Lung (tissue), 12 donors: ENCODE measurements around the gene CRKL. TPM values are rescaled to one million over a fixed set of nuclear protein-coding genes. Genes with fewer than 3 reads are reported as not detected.

Experiments
- ATAC-seq: fragments of 200-7000 bp; cut with Tn5 transposase; one replicate; pipeline ENCODE4 v1.9.1; 2020; ENCODE audit warnings: moderate number of reproducible peaks; ENCODE audit not compliant: insufficient read depth, low FRiP score
- DNase-seq, 3 donors: peaks; one replicate each; pipeline ENCODE4 v3.0.0-alpha.2; 2013 to 2017
- H3K27ac ChIP-seq, 2 donors: one replicate each; pipeline ENCODE4 v1.5.1; 2013; ENCODE audit warnings: mild to moderate bottlenecking in 2 of 2, moderate library complexity in 2 of 2, control low read depth in 1 of 2, inconsistent platforms in 1 of 2, low read depth in 1 of 2, low read length in 1 of 2
- H3K27me3 ChIP-seq, 3 donors: one replicate each; pipeline ENCODE4 v1.5.1; 2013; ENCODE audit warnings: low read length in 2 of 3; ENCODE audit not compliant: control insufficient read depth in 3 of 3, insufficient read depth in 3 of 3
- H3K36me3 ChIP-seq, 4 donors: one replicate each; pipeline ENCODE4 v1.5.1; 2013; ENCODE audit warnings: low read length in 4 of 4, mild to moderate bottlenecking in 1 of 4, moderate library complexity in 1 of 4; ENCODE audit not compliant: control insufficient read depth in 4 of 4, insufficient read depth in 4 of 4
- H3K4me1 ChIP-seq, 5 donors: one replicate each; pipeline ENCODE4 v1.5.1; 2013; ENCODE audit warnings: low read length in 5 of 5, mild to moderate bottlenecking in 2 of 5, moderate library complexity in 1 of 5; ENCODE audit not compliant: control insufficient read depth in 5 of 5, insufficient read depth in 5 of 5
- H3K4me3 ChIP-seq: one replicate; pipeline ENCODE4 v1.5.1; 2013; ENCODE audit warnings: mild to moderate bottlenecking, control low read depth, moderate library complexity
- H3K9ac ChIP-seq, 2 donors: one replicate each; pipeline ENCODE4 v1.5.1; 2013; ENCODE audit warnings: low read length in 2 of 2, control low read depth in 1 of 2; ENCODE audit not compliant: insufficient read depth in 1 of 2
- H3K9me3 ChIP-seq, 4 donors: one replicate each; pipeline ENCODE4 v1.5.1; 2013; ENCODE audit warnings: low read length in 3 of 4, mild to moderate bottlenecking in 1 of 4, moderate library complexity in 1 of 4; ENCODE audit not compliant: control insufficient read depth in 4 of 4, insufficient read depth in 3 of 4
- WGBS, 2 donors: extraction: QIAGEN DNeasy Blood & Tissue Kit; methylation state at CpG; one replicate each; pipeline ENCODE4 v1.1.7; 2013; 5-methylcytosine and 5-hydroxymethylcytosine counted together
- polyA plus RNA-seq, 2 donors: library from polyadenylated mRNA; stranded (reverse); fragments of 200-250 nt; gene quantifications; one replicate each; pipeline ENCODE4 v1.2.1, GENCODE V29; 2013
- total RNA-seq, 2 donors: library from RNA; depleted of rRNA in 1 of 2; stranded (reverse); fragments of >200 nt in 1 of 2; gene quantifications; one replicate each; pipeline ENCODE4 v1.2.1, GENCODE V29; 2014 to 2021
- TF ChIP-seq, protein P1 (sequence below): IDR thresholded peaks from 2 replicates; pipeline ENCODE4 v1.5.1; 2012; ENCODE audit warnings: mild to moderate bottlenecking; ENCODE audit errors: control extremely low read depth, extremely low read depth
- donor health status: control.
- donor health status: control.
- donor health status: Bipolar disorder and iron deficiency.
- donor health status: healthy.
- donor health status: DM: yes; HTN: yes; CAD: no.

CRKL gene
- total and polyA plus RNA-seq, 4 donors, result 18.3 to 58.6 (median 39.1) TPM

DNA sequence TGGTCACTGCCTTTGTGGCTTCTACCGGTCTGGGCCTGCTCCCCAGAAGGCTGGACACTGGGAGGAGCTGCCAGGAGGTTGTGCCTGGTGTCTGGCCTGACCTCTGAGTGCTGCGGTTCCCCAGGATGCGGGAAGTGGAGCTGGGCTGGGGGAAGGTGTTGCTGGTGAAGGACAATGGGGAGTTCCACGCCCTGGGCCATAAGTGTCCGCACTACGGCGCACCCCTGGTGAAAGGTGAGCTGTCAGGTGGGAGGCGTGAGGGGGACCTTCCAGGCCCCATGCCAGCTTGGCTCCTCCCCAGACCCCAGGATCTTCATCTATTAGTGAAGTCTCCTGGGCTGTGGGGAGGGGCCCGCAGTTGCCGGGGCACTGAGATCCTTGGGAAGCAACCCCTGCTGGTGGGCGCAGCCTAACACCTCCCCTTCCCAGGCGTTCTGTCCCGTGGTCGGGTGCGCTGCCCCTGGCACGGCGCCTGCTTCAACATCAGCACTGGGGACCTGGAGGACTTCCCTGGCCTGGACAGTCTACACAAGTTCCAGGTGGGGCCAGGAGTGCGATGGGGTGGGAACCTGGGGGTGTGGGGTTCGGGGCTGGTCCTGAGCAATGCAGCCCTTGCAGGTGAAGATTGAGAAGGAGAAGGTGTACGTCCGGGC lies 56.6 kb downstream of the CRKL start:
- no peak for DNase-seq
- H3K27me3 ChIP-seq, result peaks cover 0 to 2% (median 0%) of the 10 kb centered on the region in 3 donors
- no peak overlapping the region for H3K27ac ChIP-seq
- no peak overlapping the region for H3K9ac ChIP-seq
- H3K9me3 ChIP-seq, result peaks cover 0 to 3% (median 0%) of the 10 kb centered on the region in 4 donors
- H3K4me1 ChIP-seq, result no peaks in the 10 kb centered on the region
- peak; percentile 15 for ATAC-seq
- H3K36me3 ChIP-seq, result no peaks in the 10 kb centered on the region
- 62 to 77% methylated on average over 21 of the region's 21 CpGs for WGBS, 2 donors
- no peak overlapping the region for H3K4me3 ChIP-seq
- TF ChIP-seq, protein P1, sequence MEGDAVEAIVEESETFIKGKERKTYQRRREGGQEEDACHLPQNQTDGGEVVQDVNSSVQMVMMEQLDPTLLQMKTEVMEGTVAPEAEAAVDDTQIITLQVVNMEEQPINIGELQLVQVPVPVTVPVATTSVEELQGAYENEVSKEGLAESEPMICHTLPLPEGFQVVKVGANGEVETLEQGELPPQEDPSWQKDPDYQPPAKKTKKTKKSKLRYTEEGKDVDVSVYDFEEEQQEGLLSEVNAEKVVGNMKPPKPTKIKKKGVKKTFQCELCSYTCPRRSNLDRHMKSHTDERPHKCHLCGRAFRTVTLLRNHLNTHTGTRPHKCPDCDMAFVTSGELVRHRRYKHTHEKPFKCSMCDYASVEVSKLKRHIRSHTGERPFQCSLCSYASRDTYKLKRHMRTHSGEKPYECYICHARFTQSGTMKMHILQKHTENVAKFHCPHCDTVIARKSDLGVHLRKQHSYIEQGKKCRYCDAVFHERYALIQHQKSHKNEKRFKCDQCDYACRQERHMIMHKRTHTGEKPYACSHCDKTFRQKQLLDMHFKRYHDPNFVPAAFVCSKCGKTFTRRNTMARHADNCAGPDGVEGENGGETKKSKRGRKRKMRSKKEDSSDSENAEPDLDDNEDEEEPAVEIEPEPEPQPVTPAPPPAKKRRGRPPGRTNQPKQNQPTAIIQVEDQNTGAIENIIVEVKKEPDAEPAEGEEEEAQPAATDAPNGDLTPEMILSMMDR, result no peak

DNA sequence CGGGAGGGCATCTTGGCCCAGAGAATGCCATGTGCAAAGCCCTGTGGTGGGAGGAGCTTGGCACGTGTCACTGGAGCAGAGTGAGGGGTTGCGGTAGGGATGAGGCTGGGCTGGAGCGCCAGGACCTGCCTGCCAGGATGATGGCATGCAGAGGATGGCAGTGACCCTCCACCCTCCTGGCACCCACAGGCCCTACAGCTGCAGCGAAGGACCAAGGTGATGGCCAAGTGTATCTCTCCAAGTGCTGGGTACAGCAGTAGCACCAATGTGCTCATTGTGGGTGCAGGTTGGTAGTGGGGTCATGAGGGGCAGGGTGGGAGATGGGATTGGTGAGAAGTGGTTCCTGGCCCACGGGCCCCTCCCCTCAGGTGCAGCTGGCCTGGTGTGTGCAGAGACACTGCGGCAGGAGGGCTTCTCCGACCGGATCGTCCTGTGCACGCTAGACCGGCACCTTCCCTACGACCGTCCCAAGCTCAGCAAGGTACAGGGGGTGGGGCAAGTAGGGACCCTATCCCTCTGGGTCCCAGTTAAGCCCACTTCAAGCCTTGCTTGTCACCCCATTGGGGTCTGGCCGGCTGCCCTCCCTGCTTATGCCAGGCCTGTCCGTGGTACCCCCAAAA lies 57.2 kb downstream of the CRKL start:
- no peak overlapping the region for H3K4me3 ChIP-seq
- ATAC-seq (no peak), DNase-seq (no peak)
- no peak overlapping the region for H3K27ac ChIP-seq
- peaks cover 0 to 3% (median 0%) of the 10 kb centered on the region in 3 donors for H3K27me3 ChIP-seq
- TF ChIP-seq, protein P1, result no peak
- H3K9ac ChIP-seq, result no peak overlapping the region
- peaks cover 0 to under 1% (median 0%) of the 10 kb centered on the region in 5 donors for H3K4me1 ChIP-seq
- no peaks in the 10 kb centered on the region for H3K36me3 ChIP-seq
- peaks cover 0 to 3% (median 0%) of the 10 kb centered on the region in 4 donors for H3K9me3 ChIP-seq
- WGBS, 2 donors, result 81 to 87% methylated on average over 16 of the region's 16 CpGs

DNA sequence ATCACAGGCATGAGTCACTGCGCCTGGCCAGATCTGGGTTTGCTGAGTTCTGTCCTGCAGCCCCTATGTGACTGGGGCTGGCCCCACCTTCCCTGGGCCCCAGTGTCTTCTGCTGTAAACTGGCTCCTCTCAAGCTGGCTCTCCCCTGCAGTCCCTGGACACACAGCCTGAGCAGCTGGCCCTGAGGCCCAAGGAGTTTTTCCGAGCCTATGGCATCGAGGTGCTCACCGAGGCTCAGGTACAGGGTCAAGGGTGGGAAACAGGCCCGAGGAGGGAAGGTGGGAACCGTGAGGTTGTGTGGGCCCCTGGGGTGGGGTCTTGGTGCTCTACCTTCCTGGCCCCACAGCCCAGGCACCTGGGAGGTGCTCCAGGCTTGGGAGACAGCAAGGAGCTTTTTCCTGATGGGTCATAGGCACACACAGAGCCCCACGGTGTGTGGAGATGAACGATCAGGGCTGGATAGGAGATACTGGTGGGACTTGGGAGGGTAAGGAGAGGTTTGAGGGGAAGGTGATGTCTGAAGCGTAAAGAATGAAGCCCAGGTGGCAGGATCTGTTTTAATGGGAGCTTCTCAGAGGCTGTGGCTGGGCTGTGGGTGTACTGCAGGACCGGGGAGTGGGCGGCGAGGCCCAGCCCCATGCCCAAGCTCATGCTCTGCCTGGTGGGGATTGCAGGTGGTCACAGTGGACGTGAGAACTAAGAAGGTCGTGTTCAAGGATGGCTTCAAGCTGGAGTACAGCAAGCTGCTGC lies 58.5 kb downstream of the CRKL start:
- DNase-seq (no peak), ATAC-seq (no peak)
- 79 to 88% methylated on average over 14 of the region's 14 CpGs for WGBS, 2 donors

More for the DNA sequence above, 58.5 kb downstream of the CRKL start:
- Histone ChIP-seq H3K9ac (no peak overlapping the region), H3K36me3 (no peaks in the 10 kb centered on the region), H3K4me1 (peaks cover 0 to 11% (median 0%) of the 10 kb centered on the region in 5 donors), H3K27ac (no peak overlapping the region), H3K9me3 (peaks cover 0 to 3% (median 0%) of the 10 kb centered on the region in 4 donors), H3K4me3 (no peak overlapping the region), H3K27me3 (peaks cover 0 to 3% (median 0%) of the 10 kb centered on the region in 3 donors)
- TF ChIP-seq, protein P1, result no peak
